ENCODE measurements around the gene LTBP4. TPM values are rescaled to one million over a fixed set of nuclear protein-coding genes. Genes with fewer than 3 reads are reported as not detected.

LTBP4 gene
- total RNA-seq, 1 donor from 2014 or later: 24.7 TPM

DNA sequence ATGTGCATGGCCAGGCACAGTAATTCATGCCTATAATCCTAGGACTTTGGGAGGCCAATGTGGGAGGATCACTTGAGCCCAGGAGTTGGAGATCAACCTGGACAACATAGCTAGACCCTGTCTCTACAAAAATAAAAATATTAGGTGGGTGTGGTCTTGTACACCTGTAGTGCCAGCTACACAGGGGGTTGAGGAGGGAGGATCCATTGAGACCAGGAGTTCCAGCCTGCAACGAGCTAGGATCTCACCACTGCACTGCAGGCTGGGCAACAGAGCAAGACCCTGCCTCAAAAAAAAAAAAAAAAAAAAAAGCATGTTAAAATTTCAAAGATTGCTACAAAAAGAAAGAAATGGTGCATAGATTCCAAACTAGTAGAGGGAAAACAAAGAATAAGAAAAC is 37.2 kb downstream of the LTBP4 start:
- no peak for DNase-seq (ENCODE audit: low spot score)
- H3K27ac Mint-ChIP-seq: no peak overlapping the region
- no peaks in the 10 kb centered on the region for H3K79me2 ChIP-seq (ENCODE audit: low read depth)
- H3K9me3 Mint-ChIP-seq: no peaks in the 10 kb centered on the region
- H3K4me1 Mint-ChIP-seq: peaks cover 16% of the 10 kb centered on the region
- no peaks in the 10 kb centered on the region for H3K36me3 ChIP-seq
- H3K9ac ChIP-seq: no peak overlapping the region
- H2AFZ ChIP-seq (replicated peaks): no peak overlapping the region
- H3K9me3 ChIP-seq (ENCODE audit: low read depth): no peaks in the 10 kb centered on the region
- peaks cover 5% of the 10 kb centered on the region for H3K27me3 Mint-ChIP-seq (ENCODE audit: insufficient read depth, low read depth)
- no peak overlapping the region for H3K4me3 ChIP-seq
- H3K4me3 Mint-ChIP-seq: no peak overlapping the region
- peaks cover 6% of the 10 kb centered on the region for H3K4me1 ChIP-seq
- peaks cover 27% of the 10 kb centered on the region for H3K27me3 ChIP-seq
- peaks cover 6% of the 10 kb centered on the region for H3F3A ChIP-seq (ENCODE audit: low read depth)
- H4K20me1 ChIP-seq (ENCODE audit: low read depth): no peaks in the 10 kb centered on the region
- H3K27ac ChIP-seq: no peak overlapping the region
- no peak overlapping the region for H3K4me2 ChIP-seq
- no peak for TF ChIP-seq EZH2 (IDR thresholded peaks at IDR 0.05)
- TF ChIP-seq, protein P1, sequence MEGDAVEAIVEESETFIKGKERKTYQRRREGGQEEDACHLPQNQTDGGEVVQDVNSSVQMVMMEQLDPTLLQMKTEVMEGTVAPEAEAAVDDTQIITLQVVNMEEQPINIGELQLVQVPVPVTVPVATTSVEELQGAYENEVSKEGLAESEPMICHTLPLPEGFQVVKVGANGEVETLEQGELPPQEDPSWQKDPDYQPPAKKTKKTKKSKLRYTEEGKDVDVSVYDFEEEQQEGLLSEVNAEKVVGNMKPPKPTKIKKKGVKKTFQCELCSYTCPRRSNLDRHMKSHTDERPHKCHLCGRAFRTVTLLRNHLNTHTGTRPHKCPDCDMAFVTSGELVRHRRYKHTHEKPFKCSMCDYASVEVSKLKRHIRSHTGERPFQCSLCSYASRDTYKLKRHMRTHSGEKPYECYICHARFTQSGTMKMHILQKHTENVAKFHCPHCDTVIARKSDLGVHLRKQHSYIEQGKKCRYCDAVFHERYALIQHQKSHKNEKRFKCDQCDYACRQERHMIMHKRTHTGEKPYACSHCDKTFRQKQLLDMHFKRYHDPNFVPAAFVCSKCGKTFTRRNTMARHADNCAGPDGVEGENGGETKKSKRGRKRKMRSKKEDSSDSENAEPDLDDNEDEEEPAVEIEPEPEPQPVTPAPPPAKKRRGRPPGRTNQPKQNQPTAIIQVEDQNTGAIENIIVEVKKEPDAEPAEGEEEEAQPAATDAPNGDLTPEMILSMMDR (IDR thresholded peaks at IDR 0.05): no peak
- TF ChIP-seq EZH2phosphoT487 (IDR thresholded peaks at IDR 0.05): no peak
- H3K36me3 Mint-ChIP-seq: no peaks in the 10 kb centered on the region

DNA sequence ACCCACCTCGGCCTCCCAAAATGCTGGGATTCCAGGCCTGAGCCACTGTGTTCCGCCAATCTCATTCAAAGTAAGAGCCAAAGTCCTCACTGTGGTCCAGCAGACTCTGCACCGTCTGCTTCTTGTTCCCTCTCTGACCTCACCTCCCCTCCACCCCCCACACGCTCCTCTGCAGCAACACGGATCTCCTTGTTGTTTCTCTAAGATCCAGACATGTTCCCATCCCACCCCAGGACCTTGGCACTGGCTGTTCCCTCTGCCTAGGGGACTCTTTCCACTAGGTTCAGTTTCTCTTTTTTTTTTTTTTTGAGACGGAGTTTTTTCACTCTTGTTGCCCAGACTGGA is 38.4 kb downstream of the LTBP4 start:
- Histone ChIP-seq H3K4me1 (no peaks in the 10 kb centered on the region), H3K27ac (no peak overlapping the region), H3K4me2 (no peak overlapping the region), H3F3A (ENCODE audit: low read depth) (no peaks in the 10 kb centered on the region), H3K9me3 (ENCODE audit: low read depth) (no peaks in the 10 kb centered on the region), H3K9ac (no peak overlapping the region), H3K27me3 (peaks cover 16% of the 10 kb centered on the region), H2AFZ (replicated peaks) (no peak overlapping the region), H3K4me3 (no peak overlapping the region), H4K20me1 (ENCODE audit: low read depth) (no peaks in the 10 kb centered on the region), H3K79me2 (ENCODE audit: low read depth) (no peaks in the 10 kb centered on the region), H3K36me3 (no peaks in the 10 kb centered on the region)
- Mint-ChIP-seq H3K27ac (no peak overlapping the region), H3K4me1 (peaks cover 6% of the 10 kb centered on the region), H3K4me3 (no peak overlapping the region), H3K36me3 (no peaks in the 10 kb centered on the region), H3K27me3 (ENCODE audit: insufficient read depth, low read depth) (peaks cover 5% of the 10 kb centered on the region), H3K9me3 (no peaks in the 10 kb centered on the region)
- DNase-seq (ENCODE audit: low spot score): no peak
- TF ChIP-seq, protein P1 (IDR thresholded peaks at IDR 0.05): no peak
- TF ChIP-seq EZH2 (IDR thresholded peaks at IDR 0.05) (no peak), EZH2phosphoT487 (IDR thresholded peaks at IDR 0.05) (no peak)

DNA sequence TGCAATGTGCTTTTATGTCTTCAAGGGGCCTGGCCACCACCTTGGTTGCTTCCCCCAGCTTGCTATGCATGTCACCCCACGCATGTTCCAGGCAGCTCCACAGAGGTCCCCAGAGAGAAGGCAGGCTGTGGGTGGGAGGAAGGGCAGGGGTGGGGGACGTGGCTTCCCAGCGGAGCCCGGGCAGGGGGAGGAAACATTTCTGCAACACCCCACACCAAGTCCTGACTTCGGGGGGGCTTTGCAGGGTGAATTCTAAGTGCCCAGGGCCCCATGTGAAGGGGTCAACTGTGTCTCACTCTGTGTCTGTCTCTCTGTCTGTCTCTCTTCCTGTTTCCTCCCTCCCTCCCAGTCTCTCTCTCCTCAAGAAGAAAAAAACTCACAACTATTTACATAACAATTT is 39.6 kb downstream of the LTBP4 start:
- Histone ChIP-seq H3K4me1 (no peaks in the 10 kb centered on the region), H3F3A (ENCODE audit: low read depth) (no peaks in the 10 kb centered on the region), H3K4me3 (no peak overlapping the region), H3K9ac (no peak overlapping the region), H3K79me2 (ENCODE audit: low read depth) (no peaks in the 10 kb centered on the region), H3K27ac (no peak overlapping the region), H3K4me2 (no peak overlapping the region), H3K27me3 (peaks cover 5% of the 10 kb centered on the region), H4K20me1 (ENCODE audit: low read depth) (no peaks in the 10 kb centered on the region), H2AFZ (replicated peaks) (no peak overlapping the region), H3K36me3 (no peaks in the 10 kb centered on the region), H3K9me3 (ENCODE audit: low read depth) (no peaks in the 10 kb centered on the region)
- TF ChIP-seq EZH2 (IDR thresholded peaks at IDR 0.05): no peak
- TF ChIP-seq EZH2phosphoT487 (IDR thresholded peaks at IDR 0.05): no peak
- TF ChIP-seq, protein P1 (IDR thresholded peaks at IDR 0.05): no peak
- peaks cover 3% of the 10 kb centered on the region for H3K27me3 Mint-ChIP-seq (ENCODE audit: insufficient read depth, low read depth)
- DNase-seq (ENCODE audit: low spot score): no peak
- H3K27ac Mint-ChIP-seq: no peak overlapping the region
- H3K4me1 Mint-ChIP-seq: peaks cover 6% of the 10 kb centered on the region
- H3K9me3 Mint-ChIP-seq: no peaks in the 10 kb centered on the region
- no peaks in the 10 kb centered on the region for H3K36me3 Mint-ChIP-seq
- no peak overlapping the region for H3K4me3 Mint-ChIP-seq

DNA sequence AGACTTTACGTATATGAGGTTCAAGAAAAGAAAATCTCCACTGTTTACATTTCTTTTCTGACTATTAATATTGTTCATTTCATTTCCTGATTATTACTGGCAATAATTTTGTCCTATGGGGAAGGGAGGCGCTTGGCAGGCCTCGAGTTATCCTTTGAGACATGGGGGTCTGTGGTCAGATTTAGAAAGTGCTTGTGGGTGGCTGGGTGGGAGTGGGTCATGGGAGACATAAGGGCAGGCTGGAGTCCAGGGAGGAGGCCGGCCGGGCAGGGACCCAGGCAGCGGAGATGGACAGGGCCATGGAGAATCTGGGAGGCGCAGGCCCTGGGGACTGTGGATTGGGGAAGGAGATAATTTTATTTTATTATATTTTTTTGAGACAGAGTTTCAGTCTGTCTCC is 40.1 kb downstream of the LTBP4 start:
- Mint-ChIP-seq H3K4me1 (peaks cover 9% of the 10 kb centered on the region), H3K27me3 (ENCODE audit: insufficient read depth, low read depth) (peaks cover 3% of the 10 kb centered on the region), H3K4me3 (no peak overlapping the region), H3K9me3 (no peaks in the 10 kb centered on the region), H3K27ac (no peak overlapping the region), H3K36me3 (no peaks in the 10 kb centered on the region)
- no peak overlapping the region for H3K4me3 ChIP-seq
- no peaks in the 10 kb centered on the region for H3K9me3 ChIP-seq (ENCODE audit: low read depth)
- TF ChIP-seq EZH2 (IDR thresholded peaks at IDR 0.05) (no peak), EZH2phosphoT487 (IDR thresholded peaks at IDR 0.05) (no peak)
- TF ChIP-seq, protein P1 (IDR thresholded peaks at IDR 0.05): no peak
- H3K79me2 ChIP-seq (ENCODE audit: low read depth): no peaks in the 10 kb centered on the region
- H3F3A ChIP-seq (ENCODE audit: low read depth): no peaks in the 10 kb centered on the region
- H3K27ac ChIP-seq: no peak overlapping the region
- DNase-seq (ENCODE audit: low spot score): no peak
- H3K27me3 ChIP-seq: no peaks in the 10 kb centered on the region
- H2AFZ ChIP-seq (replicated peaks): no peak overlapping the region
- no peak overlapping the region for H3K9ac ChIP-seq
- H4K20me1 ChIP-seq (ENCODE audit: low read depth): no peaks in the 10 kb centered on the region
- H3K36me3 ChIP-seq: no peaks in the 10 kb centered on the region
- H3K4me1 ChIP-seq: no peaks in the 10 kb centered on the region
- no peak overlapping the region for H3K4me2 ChIP-seq
